Karpas-422 (cell line): ENCODE measurements around the gene PACRG. TPM values are rescaled to one million over a fixed set of nuclear protein-coding genes. Genes with fewer than 3 reads are reported as not detected.

ENCODE experiments used
- DNase-seq: peaks from one replicate; pipeline ENCODE4 v3.0.0-alpha.2; 2015
- H2AFZ ChIP-seq: fragments of 200-600 bp; sonication (generic); 2 replicates; pipeline ENCODE4 v1.6.1; 2014; ENCODE audit warnings: antibody characterized with exemption, low read length, mixed read lengths
- H3K27ac ChIP-seq: fragments of 200-600 bp; sonication (generic); 2 replicates; pipeline ENCODE4 v1.5.1; 2014; ENCODE audit warnings: mild to moderate bottlenecking, low read length, moderate library complexity
- H3K27me3 ChIP-seq: fragments of 200-600 bp; sonication (generic); 2 replicates; pipeline ENCODE4 v1.6.1; 2014; ENCODE audit warnings: low read length, mixed read lengths
- H3K36me3 ChIP-seq: fragments of 200-600 bp; sonication (generic); 2 replicates; pipeline ENCODE4 v1.6.1; 2014; ENCODE audit warnings: low read length, mixed read lengths; ENCODE audit not compliant: insufficient read depth
- H3K4me1 ChIP-seq: fragments of 200-600 bp; sonication (generic); 2 replicates; pipeline ENCODE4 v1.6.1; 2014; ENCODE audit warnings: mild to moderate bottlenecking, low read length, mixed read lengths
- H3K4me2 ChIP-seq: fragments of 200-600 bp; sonication (generic); 2 replicates; pipeline ENCODE4 v1.6.1; 2014; ENCODE audit warnings: low read length, low read depth, mild to moderate bottlenecking; ENCODE audit not compliant: poor library complexity, severe bottlenecking
- H3K4me3 ChIP-seq: fragments of 200-600 bp; sonication (generic); 2 replicates; pipeline ENCODE4 v1.5.1; 2014; ENCODE audit warnings: mild to moderate bottlenecking, antibody characterized with exemption, low read length, mixed read lengths
- H3K79me2 ChIP-seq: fragments of 200-600 bp; sonication (generic); 2 replicates; pipeline ENCODE4 v1.6.1; 2014; ENCODE audit warnings: mild to moderate bottlenecking, low read length, mixed read lengths
- H3K9ac ChIP-seq: fragments of 200-600 bp; sonication (generic); 2 replicates; pipeline ENCODE4 v1.6.0; 2014; ENCODE audit warnings: low read length
- H3K9me2 ChIP-seq: fragments of 200-600 bp; sonication (generic), shearing (Covaris generic); replicated peaks from 2 replicates; pipeline ENCODE4 v1.6.0; 2014; ENCODE audit warnings: mild to moderate bottlenecking, low read length, moderate library complexity; ENCODE audit not compliant: insufficient read depth
- H3K9me3 ChIP-seq: fragments of 300-700, 200-600 bp; sonication (generic); 2 replicates; pipeline ENCODE4 v1.6.1; 2014; ENCODE audit warnings: low read length, mixed read lengths
- H4K20me1 ChIP-seq: fragments of 200-600 bp; sonication (generic); 2 replicates; pipeline ENCODE4 v1.6.1; 2014; ENCODE audit warnings: mild to moderate bottlenecking, antibody characterized with exemption, low read length, low read depth; ENCODE audit not compliant: insufficient read depth
- total RNA-seq: library from RNA; depleted of rRNA; stranded (reverse); fragments of >200 nt; shearing (Covaris generic); gene quantifications from 2 replicates; pipeline ENCODE4 v1.2.3, GENCODE V29; 2014; ENCODE audit warnings: low replicate concordance

PACRG gene
- total RNA-seq, 1 experiment from 2014 or later, result not detected

- no peaks in the 10 kb centered on the region for H3K79me2 ChIP-seq
- H3K4me2 ChIP-seq, result no peak overlapping the region
- no peak for DNase-seq
- no peak overlapping the region for H3K4me3 ChIP-seq
- no peak overlapping the region for H2AFZ ChIP-seq
- H3K27me3 ChIP-seq, result no peaks in the 10 kb centered on the region
- no peaks in the 10 kb centered on the region for H3K9me3 ChIP-seq
- H4K20me1 ChIP-seq, result no peaks in the 10 kb centered on the region
- H3K4me1 ChIP-seq, result no peaks in the 10 kb centered on the region
- H3K9me2 ChIP-seq, result no peaks in the 10 kb centered on the region
- H3K27ac ChIP-seq, result no peak overlapping the region
- H3K9ac ChIP-seq, result no peak overlapping the region
- H3K36me3 ChIP-seq, result no peaks in the 10 kb centered on the region
Observed at GRCh38 chr6:163176097-163176496, 448.3 kb downstream of the PACRG start.

GRCh38 chr6:163177007-163177406 lies 449.2 kb downstream of the PACRG start:
- Histone ChIP-seq H3K27me3 (no peaks in the 10 kb centered on the region), H3K79me2 (no peaks in the 10 kb centered on the region)

GRCh38 chr6:163177892-163178420 lies 450.2 kb downstream of the PACRG start:
- no peak overlapping the region for H3K27ac ChIP-seq
- no peak overlapping the region for H3K4me2 ChIP-seq
- no peaks in the 10 kb centered on the region for H3K27me3 ChIP-seq
- H4K20me1 ChIP-seq, result no peaks in the 10 kb centered on the region
- H2AFZ ChIP-seq, result no peak overlapping the region
- no peak overlapping the region for H3K9ac ChIP-seq
- H3K79me2 ChIP-seq, result no peaks in the 10 kb centered on the region
- no peaks in the 10 kb centered on the region for H3K9me3 ChIP-seq
- no peak for DNase-seq
- no peaks in the 10 kb centered on the region for H3K36me3 ChIP-seq
- H3K4me1 ChIP-seq, result no peaks in the 10 kb centered on the region
- no peaks in the 10 kb centered on the region for H3K9me2 ChIP-seq
- no peak overlapping the region for H3K4me3 ChIP-seq

More at GRCh38 chr6:163177007-163177406, 449.2 kb downstream of the PACRG start:
- Histone ChIP-seq H3K27ac (no peak overlapping the region), H3K9ac (no peak overlapping the region), H3K4me3 (no peak overlapping the region), H3K9me2 (no peaks in the 10 kb centered on the region), H4K20me1 (no peaks in the 10 kb centered on the region), H3K9me3 (no peaks in the 10 kb centered on the region), H3K4me1 (no peaks in the 10 kb centered on the region), H3K36me3 (no peaks in the 10 kb centered on the region), H3K4me2 (no peak overlapping the region), H2AFZ (no peak overlapping the region)
- no peak for DNase-seq

GRCh38 chr6:163179061-163179460 lies 451.3 kb downstream of the PACRG start:
- no peaks in the 10 kb centered on the region for H3K79me2 ChIP-seq
- no peaks in the 10 kb centered on the region for H3K36me3 ChIP-seq
- DNase-seq, result no peak

GRCh38 chr6:163179721-163180120 lies 451.9 kb downstream of the PACRG start:
- Histone ChIP-seq H3K9ac (no peak overlapping the region), H3K4me1 (no peaks in the 10 kb centered on the region), H3K27ac (no peak overlapping the region), H3K9me3 (no peaks in the 10 kb centered on the region), H2AFZ (no peak overlapping the region), H3K79me2 (no peaks in the 10 kb centered on the region), H3K27me3 (no peaks in the 10 kb centered on the region), H3K4me3 (no peak overlapping the region), H3K36me3 (no peaks in the 10 kb centered on the region), H3K4me2 (no peak overlapping the region), H3K9me2 (no peaks in the 10 kb centered on the region), H4K20me1 (no peaks in the 10 kb centered on the region)
- DNase-seq, result no peak

More at GRCh38 chr6:163179061-163179460, 451.3 kb downstream of the PACRG start:
- H3K4me1 ChIP-seq, result no peaks in the 10 kb centered on the region
- H3K9me2 ChIP-seq, result no peaks in the 10 kb centered on the region
- no peaks in the 10 kb centered on the region for H4K20me1 ChIP-seq
- no peak overlapping the region for H3K4me2 ChIP-seq
- H3K9me3 ChIP-seq, result no peaks in the 10 kb centered on the region
- no peak overlapping the region for H3K9ac ChIP-seq
- H2AFZ ChIP-seq, result no peak overlapping the region
- H3K27me3 ChIP-seq, result no peaks in the 10 kb centered on the region
- no peak overlapping the region for H3K4me3 ChIP-seq
- no peak overlapping the region for H3K27ac ChIP-seq

- DNase-seq, result no peak
- Histone ChIP-seq H3K9me2 (no peaks in the 10 kb centered on the region), H3K9ac (no peak overlapping the region), H3K4me1 (no peaks in the 10 kb centered on the region), H4K20me1 (no peaks in the 10 kb centered on the region), H2AFZ (no peak overlapping the region), H3K4me3 (no peak overlapping the region), H3K4me2 (no peak overlapping the region), H3K27me3 (no peaks in the 10 kb centered on the region), H3K27ac (no peak overlapping the region), H3K9me3 (peaks cover 5% of the 10 kb centered on the region; the same call in 1 of the 2 replicates), H3K36me3 (no peaks in the 10 kb centered on the region), H3K79me2 (no peaks in the 10 kb centered on the region)
Observed at GRCh38 chr6:163180874-163181541, 453.2 kb downstream of the PACRG start.

- Histone ChIP-seq H3K79me2 (no peaks in the 10 kb centered on the region), H3K36me3 (no peaks in the 10 kb centered on the region)
- DNase-seq, result no peak
Observed at GRCh38 chr6:163181666-163182180, 453.9 kb downstream of the PACRG start.

GRCh38 chr6:163182696-163183095 lies 454.9 kb downstream of the PACRG start:
- Histone ChIP-seq H3K4me3 (no peak overlapping the region), H3K27ac (no peak overlapping the region), H3K9me2 (no peaks in the 10 kb centered on the region), H2AFZ (no peak overlapping the region), H3K9ac (no peak overlapping the region), H4K20me1 (no peaks in the 10 kb centered on the region), H3K36me3 (no peaks in the 10 kb centered on the region), H3K9me3 (peaks cover 5% of the 10 kb centered on the region), H3K4me1 (no peaks in the 10 kb centered on the region), H3K79me2 (no peaks in the 10 kb centered on the region), H3K27me3 (no peaks in the 10 kb centered on the region), H3K4me2 (no peak overlapping the region)
- no peak for DNase-seq

More at GRCh38 chr6:163181666-163182180, 453.9 kb downstream of the PACRG start:
- H3K4me2 ChIP-seq, result no peak overlapping the region
- H2AFZ ChIP-seq, result no peak overlapping the region
- no peak overlapping the region for H3K4me3 ChIP-seq
- H3K27me3 ChIP-seq, result no peaks in the 10 kb centered on the region
- no peak overlapping the region for H3K9ac ChIP-seq
- H3K27ac ChIP-seq, result no peak overlapping the region
- H4K20me1 ChIP-seq, result no peaks in the 10 kb centered on the region
- no peaks in the 10 kb centered on the region for H3K9me2 ChIP-seq
- no peaks in the 10 kb centered on the region for H3K4me1 ChIP-seq
- H3K9me3 ChIP-seq, result peaks cover 5% of the 10 kb centered on the region; the same call in 1 of the 2 replicates
